OCI-LY7 (cell line): ENCODE results near the gene NCBP1. TPM values are rescaled to one million over a fixed set of nuclear protein-coding genes. Genes with fewer than 3 reads are reported as not detected.

Experiments used
- BruUV-seq: library from RNA; stranded (reverse); fragments of 400-500 nt; replicated peaks from 2 replicates; lab custom pipeline; 2021; lab: Mats Ljungman, UMichigan
- CTCF ChIA-PET: fragments of 300-600 bp; sonication (Branson Sonifier 250); formaldehyde crosslinking; loops from one replicate; lab custom pipeline; 2022; ENCODE audit warnings: antibody characterized with exemption; ENCODE audit not compliant: unreplicated experiment; lab: Charles Lee
- POLR2A ChIA-PET: fragments of 300-600 bp; sonication (Branson Sonifier 250); formaldehyde crosslinking; loops from one replicate; lab custom pipeline; 2022; ENCODE audit warnings: antibody characterized with exemption; lab: Charles Lee
- DNase-seq: peaks from one replicate; pipeline ENCODE4 v3.0.0-alpha.2; 2015; ENCODE audit warnings: low spot score
- H2AFZ ChIP-seq: fragments of 200-600 bp; sonication (generic), shearing (Covaris generic); 2 replicates; pipeline ENCODE4 v1.6.1; 2014; ENCODE audit warnings: mild to moderate bottlenecking, antibody characterized with exemption, low read length, moderate library complexity
- H3K27ac ChIP-seq: fragments of 200-600 bp; sonication (generic); 2 replicates; pipeline ENCODE4 v1.5.1; 2014; ENCODE audit warnings: mixed run types, low read depth, mild to moderate bottlenecking, moderate library complexity, low read length, inconsistent platforms; ENCODE audit not compliant: poor library complexity, severe bottlenecking
- H3K36me3 ChIP-seq: fragments of 200-600 bp; sonication (generic); 2 replicates; pipeline ENCODE4 v1.6.1; 2014; ENCODE audit warnings: mild to moderate bottlenecking, antibody characterized with exemption, low read length, moderate library complexity, mixed read lengths; ENCODE audit not compliant: insufficient read depth
- H3K4me1 ChIP-seq: fragments of 200-600 bp; sonication (generic); 2 replicates; pipeline ENCODE4 v1.5.1; 2014; ENCODE audit warnings: mild to moderate bottlenecking, low read length; ENCODE audit not compliant: insufficient read depth, poor library complexity, severe bottlenecking
- H3K4me2 ChIP-seq: fragments of 200-600 bp; sonication (generic); 2 replicates; pipeline ENCODE4 v1.6.1; 2014; ENCODE audit warnings: mild to moderate bottlenecking, low read length
- H3K4me3 ChIP-seq: fragments of 200-600 bp; sonication (generic); 2 replicates; pipeline ENCODE4 v1.5.1; 2014; ENCODE audit warnings: mild to moderate bottlenecking, low read depth, low read length; ENCODE audit not compliant: poor library complexity, severe bottlenecking
- H3K79me2 ChIP-seq: fragments of 200-600 bp; sonication (generic); 2 replicates; pipeline ENCODE4 v1.6.1; 2016; ENCODE audit warnings: low read depth, mild to moderate bottlenecking, low read length, moderate library complexity, mixed read lengths; ENCODE audit not compliant: insufficient read depth
- H3K9me2 ChIP-seq: fragments of 200-600 bp; sonication (generic); 2 replicates; pipeline ENCODE4 v1.6.1; 2016; ENCODE audit warnings: mild to moderate bottlenecking, low read length, mixed read lengths; ENCODE audit not compliant: insufficient read depth
- H3K9me3 ChIP-seq: fragments of 200-600 bp; sonication (generic); 2 replicates; pipeline ENCODE4 v1.6.1; 2014; ENCODE audit warnings: mild to moderate bottlenecking, mixed run types, low read length, mixed read lengths
- H4K20me1 ChIP-seq: fragments of 200-600 bp; sonication (generic); 2 replicates; pipeline ENCODE4 v1.6.1; 2014; ENCODE audit warnings: mild to moderate bottlenecking, antibody characterized with exemption, low read length, moderate library complexity, mixed read lengths; ENCODE audit not compliant: insufficient read depth
- CTCF ChIP-seq: fragments of 200-600 bp; sonication (generic); conservative IDR thresholded peaks from 2 replicates; pipeline ENCODE4 v1.5.1; 2014; ENCODE audit warnings: mild to moderate bottlenecking, antibody characterized with exemption, low read length, moderate library complexity, mixed read lengths
- EZH2phosphoT487 ChIP-seq: fragments of 200-600 bp; sonication (generic); IDR thresholded peaks from 2 replicates; pipeline ENCODE4 v1.6.1; 2018; ENCODE audit warnings: low read depth, borderline replicate concordance, mild to moderate bottlenecking, mixed run types, antibody characterized with exemption, low read length, moderate library complexity, mixed read lengths
- intact Hi-C: fragments of 100-400 bp; cut with micrococcal nuclease; formaldehyde crosslinking; loops from one replicate; pipeline ENCODE4 v1.10.0; 2022; ENCODE audit not compliant: unreplicated experiment
- total RNA-seq, 2 experiments: library from RNA; depleted of rRNA in 1 of 2; stranded (reverse); fragments of >200 nt in 1 of 2; shearing (Covaris generic) in 1 of 2; gene quantifications; 2 replicates each; pipeline ENCODE4 v1.2.3, GENCODE V29; 2014 to 2022

NCBP1 gene
- total RNA-seq, 2 experiments from 2014 or later, result 37.8 to 54.7 TPM

- Histone ChIP-seq H3K9me3 (0 out of 2 replicates have a peak, but pooled peaks cover 8% of the 10 kb centered on the region), H3K36me3 (peaks cover 87% of the 10 kb centered on the region), H3K9me2 (no peaks in the 10 kb centered on the region), H4K20me1 (no peaks in the 10 kb centered on the region), H2AFZ (no peak overlapping the region), H3K27ac (no peak overlapping the region), H3K79me2 (peaks cover 24% of the 10 kb centered on the region; the same call in 1 of the 2 replicates), H3K4me1 (peaks cover under 1% of the 10 kb centered on the region), H3K4me3 (no peak overlapping the region), H3K4me2 (no peak overlapping the region)
- intact Hi-C loops, result no loop called here
- CTCF ChIA-PET, result no interaction called here
- no TSS peak for BruUV-seq
- no peak for DNase-seq
- POLR2A ChIA-PET, result no interaction called here
- TF ChIP-seq EZH2phosphoT487 (no peak), CTCF (no peak)
These were observed 9.7 kb upstream of the NCBP1 start for GRCh38 chr9:97623946-97624345.

GRCh38 chr9:97625620-97626019, 8.0 kb upstream of the NCBP1 start:
- Histone ChIP-seq H2AFZ (no peak overlapping the region), H4K20me1 (no peaks in the 10 kb centered on the region), H3K9me2 (no peaks in the 10 kb centered on the region), H3K79me2 (peaks cover 40% of the 10 kb centered on the region; the same call in 1 of the 2 replicates), H3K4me2 (no peak overlapping the region), H3K27ac (no peak overlapping the region), H3K4me1 (no peaks in the 10 kb centered on the region), H3K4me3 (no peak overlapping the region), H3K9me3 (0 out of 2 replicates have a peak, but pooled peaks cover 5% of the 10 kb centered on the region), H3K36me3 (peaks cover 80% of the 10 kb centered on the region)
- intact Hi-C loops, result no loop called here
- DNase-seq, result no peak
- BruUV-seq, result no TSS peak
- POLR2A ChIA-PET, result interaction anchor here (0.5 to 1.2 kb wide), 2 partner anchors 10 to 202 kb away, joined by 3 read pairs; no protein-coding TSS in a partner anchor
- TF ChIP-seq EZH2phosphoT487 (no peak), CTCF (no peak)
- CTCF ChIA-PET, result no interaction called here

GRCh38 chr9:97627624-97628023, 6.0 kb upstream of the NCBP1 start:
- no peak overlapping the region for H3K4me2 ChIP-seq

More at GRCh38 chr9:97627624-97628023, 6.0 kb upstream of the NCBP1 start:
- Histone ChIP-seq H3K9me3 (no peaks in the 10 kb centered on the region), H3K36me3 (peaks cover 60% of the 10 kb centered on the region), H3K27ac (no peak overlapping the region), H3K9me2 (no peaks in the 10 kb centered on the region), H2AFZ (no peak overlapping the region), H3K4me3 (no peak overlapping the region), H4K20me1 (no peaks in the 10 kb centered on the region), H3K79me2 (peaks cover 60% of the 10 kb centered on the region), H3K4me1 (peaks cover 11% of the 10 kb centered on the region)
- no TSS peak for BruUV-seq
- intact Hi-C loops, result no loop called here
- ChIA-PET POLR2A (interaction anchor here (0.8 kb wide), 1 partner anchor 69 kb away, joined by 3 read pairs; the partner anchor contains the start of gene XPA), CTCF (no interaction called here)
- TF ChIP-seq CTCF, result no peak
- TF ChIP-seq EZH2phosphoT487, result no peak
- no peak for DNase-seq
